ENCODE measurements around the gene PMFBP1.

PMFBP1 gene

GRCh38 chr16:72112452-72112792 lies 59.5 kb downstream of the PMFBP1 start:
- TF ChIP-seq CTCF (IDR thresholded peaks at IDR 0.05; ENCODE audit: extremely low read depth, insufficient read depth, missing control alignments), result no peak
- no peak for DNase-seq (ENCODE audit: low spot score)
- in situ Hi-C loops (cut with MboI; ENCODE audit: low pct_unique_long_range_greater_than_20kb, low sequenced_read_pairs, unreplicated experiment), result no loop called here

GRCh38 chr16:72111657-72112451 lies 60.1 kb downstream of the PMFBP1 start:
- no peak for DNase-seq (ENCODE audit: low spot score)
- in situ Hi-C loops (cut with MboI; ENCODE audit: low pct_unique_long_range_greater_than_20kb, low sequenced_read_pairs, unreplicated experiment), result no loop called here
- no peak for TF ChIP-seq CTCF (IDR thresholded peaks at IDR 0.05; ENCODE audit: extremely low read depth, insufficient read depth, missing control alignments)

- in situ Hi-C loops (cut with MboI; ENCODE audit: low pct_unique_long_range_greater_than_20kb, low sequenced_read_pairs, unreplicated experiment), result no loop called here
- DNase-seq (ENCODE audit: low spot score), result no peak
- TF ChIP-seq CTCF (IDR thresholded peaks at IDR 0.05; ENCODE audit: extremely low read depth, insufficient read depth, missing control alignments), result no peak
These were observed 61.0 kb downstream of the PMFBP1 start for GRCh38 chr16:72110662-72111615.

GRCh38 chr16:72109966-72110530 lies 61.9 kb downstream of the PMFBP1 start:
- no peak for DNase-seq (ENCODE audit: low spot score)
- no peak for TF ChIP-seq CTCF (IDR thresholded peaks at IDR 0.05; ENCODE audit: extremely low read depth, insufficient read depth, missing control alignments)
- in situ Hi-C loops (cut with MboI; ENCODE audit: low pct_unique_long_range_greater_than_20kb, low sequenced_read_pairs, unreplicated experiment), result no loop called here

GRCh38 chr16:72109300-72109699 lies 62.7 kb downstream of the PMFBP1 start:
- no peak for DNase-seq (ENCODE audit: low spot score)
- in situ Hi-C loops (cut with MboI; ENCODE audit: low pct_unique_long_range_greater_than_20kb, low sequenced_read_pairs, unreplicated experiment), result no loop called here
- TF ChIP-seq CTCF (IDR thresholded peaks at IDR 0.05; ENCODE audit: extremely low read depth, insufficient read depth, missing control alignments), result no peak

- in situ Hi-C loops (cut with MboI; ENCODE audit: low pct_unique_long_range_greater_than_20kb, low sequenced_read_pairs, unreplicated experiment), result no loop called here
- no peak for TF ChIP-seq CTCF (IDR thresholded peaks at IDR 0.05; ENCODE audit: extremely low read depth, insufficient read depth, missing control alignments)
These were observed 63.4 kb downstream of the PMFBP1 start for GRCh38 chr16:72108353-72109102.

More at GRCh38 chr16:72108353-72109102, 63.4 kb downstream of the PMFBP1 start:
- no peak for DNase-seq (ENCODE audit: low spot score)
